Endometrial microvascular endothelial cells (primary cell): Measurements from ENCODE around the gene WDR87. TPM values are rescaled to one million over a fixed set of nuclear protein-coding genes. Genes with fewer than 3 reads are reported as not detected.
"Not testable (repeated sequence)": the region's sequence is repeated elsewhere in the genome, so short reads cannot be mapped to it uniquely, and the experiment has no call there.

Source experiments
- in situ Hi-C: cut with HindIII; loops from 2 replicates; pipeline ENCODE4 v1.10.0; 2017; ENCODE audit warnings: low sequenced_read_pairs, low pct_unique_long_range_greater_than_20kb; ENCODE audit errors: inconsistent ontology term
- total RNA-seq: library from RNA; depleted of rRNA; stranded (reverse); fragments of >200 nt; gene quantifications from one replicate; pipeline ENCODE4 v1.2.3, GENCODE V29; 2015; ENCODE audit errors: inconsistent ontology term

WDR87 gene
- total RNA-seq, 1 donor from 2014 or later = not detected

DNA sequence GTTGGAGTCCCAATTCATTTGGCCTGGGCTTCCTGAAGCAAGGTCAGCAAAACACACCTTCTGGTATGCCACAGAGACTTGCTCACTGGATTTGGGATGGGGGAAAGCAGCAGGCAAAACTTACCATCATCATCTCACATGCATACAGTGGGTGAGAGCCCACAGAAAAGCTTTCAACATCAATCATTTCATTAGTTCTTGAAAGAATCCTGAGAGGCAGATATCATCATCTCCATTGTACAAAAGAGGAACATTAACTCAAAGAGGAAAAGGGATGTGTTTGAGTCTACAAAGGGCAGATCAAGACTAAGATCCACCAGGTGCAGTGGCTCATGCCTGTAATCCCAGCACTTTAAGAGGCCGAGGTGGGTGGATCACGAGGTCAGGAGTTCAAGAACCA, 6.4 kb downstream of the WDR87 start:
- in situ Hi-C loops = no loop called here

DNA sequence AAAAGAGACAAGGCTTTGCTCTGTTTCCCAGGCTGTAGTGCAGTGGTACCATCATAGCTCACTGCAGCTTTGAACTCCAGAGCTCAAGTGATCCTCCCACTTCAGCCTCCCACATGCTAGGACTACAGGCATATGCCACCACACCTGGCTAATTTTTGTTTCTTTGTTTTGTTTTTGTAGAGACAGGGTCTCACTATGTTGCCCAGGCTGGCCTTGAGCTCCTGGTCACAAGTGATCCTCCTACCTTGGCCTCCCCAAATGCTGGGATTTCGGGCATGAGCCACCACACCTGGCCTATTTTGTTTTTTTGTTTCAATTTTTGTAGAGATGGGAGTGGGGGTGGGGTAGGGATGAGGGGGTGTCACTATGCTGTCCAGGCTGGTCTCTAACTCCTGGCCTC, 6.9 kb downstream of the WDR87 start:
- in situ Hi-C loops = no loop called here

DNA sequence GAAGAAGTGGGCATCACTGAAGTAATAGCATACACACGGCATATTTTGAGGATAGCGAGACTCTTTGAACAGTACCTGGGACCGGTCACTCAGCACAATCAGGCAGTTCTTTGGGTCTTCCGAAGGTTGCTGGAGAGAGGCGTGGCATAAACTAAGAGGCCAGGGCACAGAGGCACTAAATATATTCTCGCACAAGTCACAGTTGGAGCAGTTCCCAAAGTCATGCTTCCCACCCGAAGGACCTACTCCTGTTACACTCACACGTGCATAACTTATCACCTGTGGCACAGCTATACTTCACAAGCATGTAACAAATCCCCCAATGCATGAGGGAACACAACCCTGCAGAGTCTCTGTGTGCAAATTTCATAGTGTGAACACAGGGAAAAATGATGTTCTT, 10.2 kb downstream of the WDR87 start:
- in situ Hi-C loops = no loop called here

DNA sequence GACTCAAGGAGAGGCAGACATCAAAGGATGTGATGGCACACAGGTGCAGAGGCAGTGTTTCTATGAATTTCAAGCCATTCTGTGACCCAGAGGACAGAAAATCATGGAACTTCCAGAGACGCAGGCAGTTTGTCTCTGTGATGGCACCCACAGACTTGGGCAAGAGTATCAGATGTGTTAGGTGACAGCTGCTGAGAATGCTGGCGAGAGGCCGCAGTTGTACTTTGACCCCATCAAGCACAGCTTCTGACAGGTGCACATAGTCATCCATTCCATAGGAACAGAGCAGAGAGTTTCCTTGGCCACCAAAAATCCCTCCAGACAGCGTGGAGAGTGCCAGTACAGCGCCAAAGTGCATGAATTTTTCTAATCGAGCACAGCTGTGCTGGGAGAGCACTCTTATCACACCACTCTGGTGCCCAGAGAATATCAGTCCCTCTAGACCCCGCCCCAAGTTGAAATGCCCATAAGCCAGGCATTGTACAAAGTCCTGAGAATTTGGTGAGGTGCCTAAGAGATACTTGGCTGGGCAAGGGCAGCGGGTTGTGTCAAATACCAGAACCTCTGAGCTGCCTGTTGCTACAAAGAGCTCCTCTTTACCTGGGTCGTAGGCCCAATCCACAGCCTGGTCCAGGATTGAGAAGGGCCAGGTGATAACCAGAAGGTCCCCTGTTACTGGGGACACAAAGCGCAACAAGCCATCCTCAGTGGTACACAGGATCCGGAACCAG, 12.4 kb downstream of the WDR87 start:
- in situ Hi-C loops = no loop called here

DNA sequence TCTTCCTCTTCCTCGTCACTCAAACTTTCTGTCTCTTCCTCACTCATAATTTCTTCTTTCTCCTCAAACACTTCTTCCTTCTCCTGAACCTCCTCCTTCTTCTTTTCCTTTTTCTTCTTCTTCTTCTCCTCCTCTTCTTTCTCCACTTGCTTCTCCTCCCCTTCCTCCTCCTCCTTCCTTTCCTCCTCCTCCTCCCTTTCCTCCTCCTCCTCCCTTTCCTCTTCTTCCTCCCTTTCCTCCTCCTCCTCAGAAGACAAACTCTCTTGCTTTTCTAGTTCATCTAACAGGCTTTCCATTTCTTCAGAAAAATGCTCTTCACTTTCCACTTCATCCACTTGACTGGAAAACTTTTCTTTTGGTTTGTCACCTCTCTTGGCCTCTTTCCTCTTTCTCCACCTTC, 19.8 kb downstream of the WDR87 start:
- in situ Hi-C loops = no loop called here

DNA sequence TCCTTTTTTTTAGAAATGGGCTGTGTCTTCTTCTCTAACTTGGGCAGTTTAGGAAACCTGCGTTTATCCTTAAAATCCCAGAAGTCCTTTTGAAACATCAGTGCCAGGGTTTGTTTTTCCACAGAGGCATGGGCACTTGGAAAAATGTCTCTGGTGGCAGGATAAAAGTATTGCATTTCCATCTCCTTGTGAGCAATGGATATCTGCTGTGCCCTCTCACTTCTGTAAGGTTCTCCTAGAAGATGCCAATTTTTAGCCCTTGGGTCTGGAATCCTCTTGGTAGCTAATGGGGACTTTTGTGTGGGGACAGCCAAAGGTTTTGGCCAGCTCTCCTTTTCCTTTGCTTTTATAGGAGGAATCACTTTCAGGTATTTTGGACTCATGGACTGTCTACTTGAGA, 21.0 kb downstream of the WDR87 start:
- in situ Hi-C loops = no loop called here

DNA sequence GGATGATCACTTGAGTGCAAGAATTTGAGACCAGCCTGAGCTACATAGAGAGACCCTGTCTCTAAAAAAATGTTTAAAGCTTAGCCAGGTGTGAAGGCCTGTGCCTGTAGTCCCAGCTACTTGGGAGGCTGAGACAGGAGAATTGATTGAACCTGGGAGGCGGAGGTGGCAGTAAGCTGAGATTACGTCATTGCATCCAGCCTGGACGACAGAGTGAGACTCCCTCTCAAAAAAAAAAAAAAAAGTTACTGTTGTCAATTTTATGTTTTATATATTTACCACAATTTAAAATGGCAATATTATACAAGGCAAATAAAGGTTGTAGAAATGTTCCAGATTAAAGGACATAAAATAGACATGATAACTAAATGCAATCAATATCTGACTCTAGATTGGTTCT, 29.2 kb downstream of the WDR87 start:
- in situ Hi-C loops = no loop called here

DNA sequence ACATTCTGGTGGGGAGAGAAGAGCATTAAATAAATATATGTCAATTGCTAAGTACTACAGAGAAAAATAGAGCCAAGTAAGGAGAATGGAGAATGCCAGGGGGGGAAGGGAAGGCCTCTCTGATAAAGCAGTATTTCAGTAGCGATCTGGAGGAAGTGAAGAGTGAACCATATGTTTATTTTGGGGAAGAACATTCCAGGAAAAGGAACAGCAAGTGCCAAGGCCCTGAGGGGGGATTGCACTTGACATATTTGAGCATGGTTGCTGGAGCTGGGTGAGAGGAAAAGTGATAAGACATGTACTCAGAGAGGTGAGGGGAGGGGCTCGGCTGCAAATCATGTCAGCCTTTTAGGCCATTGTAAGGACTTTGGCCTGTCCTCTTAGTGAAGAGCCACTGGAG, 30.4 kb downstream of the WDR87 start:
- in situ Hi-C loops = no loop called here

DNA sequence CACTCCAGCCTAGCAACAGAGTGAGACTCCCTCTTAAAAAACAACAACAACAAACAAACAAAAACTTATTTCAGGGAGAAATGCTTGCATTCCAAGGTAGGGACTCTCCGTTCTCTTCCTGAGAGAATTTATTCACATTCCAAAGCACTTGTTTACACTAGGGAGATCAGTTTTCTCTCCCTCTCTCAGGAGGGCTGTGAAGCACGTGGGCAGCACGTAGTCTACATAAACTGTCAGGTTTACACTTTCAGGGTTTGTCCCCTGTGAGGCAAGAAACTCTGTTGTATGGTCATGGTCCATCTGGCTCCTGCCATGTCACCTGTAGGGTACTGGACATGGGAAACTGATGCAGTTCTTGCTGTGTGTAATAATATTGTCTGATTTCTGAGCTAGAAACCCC, 31.6 kb downstream of the WDR87 start:
- in situ Hi-C loops = no loop called here

DNA sequence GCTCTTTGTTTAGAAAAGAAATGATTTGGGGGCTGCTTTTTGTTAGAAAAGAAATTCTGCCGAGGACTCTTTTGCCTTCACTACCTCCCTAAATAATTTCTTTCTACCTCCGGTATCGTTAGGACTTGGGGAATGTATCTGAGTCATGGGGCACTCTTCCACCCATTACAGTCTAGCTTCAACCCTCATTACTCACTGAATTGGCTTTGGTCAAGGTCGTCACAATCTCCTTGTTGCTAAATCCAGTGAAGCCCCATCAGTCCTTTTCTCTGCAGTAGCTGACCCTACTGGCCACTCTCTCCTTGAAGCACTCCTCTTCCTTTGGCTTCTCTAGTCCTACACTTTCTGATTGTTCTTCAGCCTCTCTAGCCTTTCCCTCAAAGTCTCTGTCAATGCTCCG, 34.0 kb downstream of the WDR87 start:
- in situ Hi-C loops = no loop called here

DNA sequence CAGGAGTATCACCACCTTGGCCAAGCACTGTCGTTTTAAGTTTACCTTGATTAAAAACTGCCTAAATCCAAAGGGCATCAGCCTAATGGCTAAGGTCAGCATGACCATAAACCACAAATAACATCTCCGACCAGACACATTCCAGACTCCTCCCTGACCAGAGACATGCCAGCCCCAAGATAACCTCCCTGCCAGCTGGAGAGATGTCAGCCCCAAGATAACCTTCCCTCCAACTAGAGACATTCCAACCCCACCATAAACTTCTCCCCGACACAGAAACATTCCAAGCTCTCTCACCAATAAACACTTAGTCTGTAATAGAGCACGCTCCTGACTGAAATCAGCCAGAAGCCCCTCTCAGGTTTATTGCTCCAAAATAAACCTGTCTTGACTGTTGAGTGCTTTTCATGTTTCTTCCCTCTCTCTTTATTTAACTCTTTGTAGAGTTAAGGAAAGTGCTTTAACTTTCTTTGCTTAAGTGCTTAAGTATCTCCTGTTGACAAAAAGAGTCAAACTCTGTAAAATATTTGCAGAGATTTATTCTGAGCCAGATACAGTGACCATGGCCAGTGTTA, 36.5 kb downstream of the WDR87 start:
- in situ Hi-C loops = no loop called here

DNA sequence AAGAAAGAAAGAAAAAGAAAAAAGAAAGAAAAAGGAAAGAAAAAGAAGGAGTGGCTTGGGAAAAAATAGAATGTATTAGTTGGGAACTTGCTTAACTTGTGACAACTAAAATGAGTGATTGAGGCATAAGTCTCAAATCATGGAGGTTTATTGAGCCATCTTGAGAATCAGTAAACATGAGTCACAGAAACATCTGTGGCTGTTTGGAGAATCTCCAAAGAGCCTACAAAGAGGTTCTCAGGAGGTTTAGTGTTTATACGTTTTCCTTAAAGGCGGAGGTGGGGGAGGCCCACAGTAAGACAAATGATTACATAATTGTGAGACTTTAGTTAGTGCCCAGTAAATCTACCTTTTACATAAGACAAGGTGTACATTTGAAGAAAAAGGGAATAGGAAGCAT, 38.6 kb downstream of the WDR87 start:
- in situ Hi-C loops = no loop called here

DNA sequence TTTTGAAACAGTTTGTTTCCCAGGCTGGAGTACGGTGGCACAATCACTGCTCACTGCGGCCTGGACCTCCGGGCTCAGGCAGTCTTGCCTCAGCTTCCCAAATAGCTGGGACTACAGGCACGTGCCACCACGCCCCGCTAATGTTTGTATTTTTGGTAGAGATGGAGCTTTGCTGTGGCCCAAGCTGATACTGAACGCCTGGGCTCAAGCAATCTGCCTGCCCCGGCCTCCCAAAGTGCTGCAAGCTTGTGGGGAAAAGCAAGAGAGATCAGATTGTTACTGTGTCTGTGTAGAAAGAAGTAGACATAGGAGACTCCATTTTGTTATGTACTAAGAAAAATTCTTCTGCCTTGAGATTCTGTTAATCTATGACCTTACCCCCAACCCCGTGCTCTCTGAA, 40.5 kb downstream of the WDR87 start:
- in situ Hi-C loops = not testable (repeated sequence)

DNA sequence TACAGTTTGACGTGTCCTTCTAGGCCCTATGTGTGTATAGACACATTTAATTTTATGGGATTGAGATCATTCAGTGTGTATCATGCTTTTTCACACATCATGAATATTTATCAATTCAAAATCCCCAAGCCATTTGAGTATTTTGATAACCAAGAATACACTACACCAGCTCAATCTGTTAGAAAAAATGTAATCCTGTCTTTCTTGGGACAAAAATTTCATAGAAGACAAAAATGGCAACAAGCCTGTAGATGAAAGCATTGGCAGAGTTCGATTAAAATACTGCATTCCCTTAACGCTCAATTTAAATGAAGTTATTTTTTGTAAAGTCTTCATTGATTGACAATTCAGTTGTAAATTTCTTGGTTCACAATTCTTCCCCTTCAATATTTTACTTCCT, 41.9 kb downstream of the WDR87 start:
- in situ Hi-C loops = no loop called here

DNA sequence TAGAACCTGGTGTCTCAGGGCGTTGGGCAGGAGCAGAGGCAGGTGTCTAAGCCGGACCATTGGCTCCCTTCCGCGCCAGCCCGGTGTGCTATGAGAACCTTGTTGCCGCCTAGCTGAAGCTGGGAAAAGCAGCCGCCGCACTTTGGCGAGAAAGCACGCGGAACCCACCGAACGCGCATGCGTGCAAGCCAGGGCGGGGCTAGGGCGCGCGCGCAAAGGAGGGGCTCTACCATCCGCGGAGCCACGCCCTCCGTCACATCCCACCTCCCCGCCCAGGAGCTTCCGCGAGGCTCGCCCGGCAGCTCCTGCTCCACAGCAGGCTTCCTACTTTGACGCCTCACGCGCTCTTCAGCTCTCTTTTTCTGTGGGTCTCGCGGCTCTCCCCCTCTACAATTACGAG, 51.3 kb downstream of the WDR87 start:
- in situ Hi-C loops = no loop called here

DNA sequence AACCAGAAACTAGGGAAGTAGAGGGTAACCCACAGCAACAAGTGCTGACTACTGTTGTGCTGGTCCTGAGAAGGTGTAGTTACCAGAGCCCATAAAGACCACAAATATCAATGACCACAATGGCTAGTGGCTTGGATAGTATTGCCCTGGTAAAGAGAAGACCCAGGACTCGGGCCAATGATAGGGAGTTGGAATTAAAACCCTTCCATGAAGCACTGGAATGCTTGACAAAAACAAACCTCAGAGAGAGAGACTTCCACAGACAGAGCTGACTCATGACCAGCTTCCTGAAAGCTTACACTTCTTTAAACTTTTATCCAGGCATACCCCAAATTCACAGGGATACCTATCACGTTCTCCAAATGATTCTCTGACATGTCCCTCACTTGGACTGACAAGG, 60.5 kb downstream of the WDR87 start:
- in situ Hi-C loops = no loop called here

Other genes starting within 250 kb of the WDR87 start
- 1.7 TPM for gene ZNF607, start 186.8 kb downstream of the WDR87 start, total RNA-seq
- gene ZNF573, start 127.0 kb downstream of the WDR87 start, total RNA-seq = 1.8 TPM
- 31.5 TPM for gene SIPA1L3, start 614 bp upstream of the WDR87 start, total RNA-seq